Measurements from ENCODE around the gene PLD4.

DNA sequence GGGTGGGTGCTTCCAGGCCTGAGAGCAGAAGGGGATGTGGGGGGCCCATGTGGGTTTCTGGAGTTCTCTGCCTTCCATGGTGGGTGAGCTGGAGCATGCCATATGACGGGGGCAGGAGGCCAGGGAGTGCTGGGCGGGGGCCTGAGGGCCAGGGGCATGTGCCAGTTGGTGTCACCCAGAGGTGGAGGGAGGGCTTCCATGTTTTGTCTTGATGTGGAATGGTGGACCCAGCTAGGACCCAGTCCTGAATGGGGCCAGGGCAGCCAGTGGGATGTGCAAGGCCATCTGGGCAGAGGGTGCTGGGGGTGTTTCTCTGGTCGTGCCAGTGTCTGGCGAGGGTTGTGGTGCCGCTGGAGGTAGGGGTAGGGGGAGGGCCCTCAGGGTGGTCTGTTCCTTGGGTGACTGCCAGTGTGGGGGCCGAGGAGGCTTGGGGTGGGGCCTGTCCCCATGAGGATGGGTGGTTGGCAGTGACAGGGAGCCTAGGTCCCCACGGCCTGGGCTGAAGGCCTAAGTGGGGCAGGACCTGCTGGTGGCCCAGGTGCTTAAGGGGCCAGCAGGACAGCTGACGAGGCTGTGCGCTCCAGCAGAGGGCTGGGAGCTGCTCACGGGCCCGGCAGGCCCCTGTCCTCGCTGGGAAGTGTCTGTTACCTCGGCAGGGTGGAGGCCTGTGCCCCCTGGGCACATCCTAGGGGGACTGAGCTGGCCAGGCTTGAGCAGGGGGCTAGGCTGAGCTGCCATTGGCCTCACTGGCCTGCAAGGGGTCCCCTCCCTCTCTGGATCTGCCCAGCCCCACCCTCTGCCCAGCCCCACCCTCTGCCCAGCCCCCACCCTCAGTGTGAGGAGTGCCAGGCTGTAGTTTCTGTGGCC, 32.8 kb upstream of the PLD4 start:
- TF ChIP-seq, protein P1, sequence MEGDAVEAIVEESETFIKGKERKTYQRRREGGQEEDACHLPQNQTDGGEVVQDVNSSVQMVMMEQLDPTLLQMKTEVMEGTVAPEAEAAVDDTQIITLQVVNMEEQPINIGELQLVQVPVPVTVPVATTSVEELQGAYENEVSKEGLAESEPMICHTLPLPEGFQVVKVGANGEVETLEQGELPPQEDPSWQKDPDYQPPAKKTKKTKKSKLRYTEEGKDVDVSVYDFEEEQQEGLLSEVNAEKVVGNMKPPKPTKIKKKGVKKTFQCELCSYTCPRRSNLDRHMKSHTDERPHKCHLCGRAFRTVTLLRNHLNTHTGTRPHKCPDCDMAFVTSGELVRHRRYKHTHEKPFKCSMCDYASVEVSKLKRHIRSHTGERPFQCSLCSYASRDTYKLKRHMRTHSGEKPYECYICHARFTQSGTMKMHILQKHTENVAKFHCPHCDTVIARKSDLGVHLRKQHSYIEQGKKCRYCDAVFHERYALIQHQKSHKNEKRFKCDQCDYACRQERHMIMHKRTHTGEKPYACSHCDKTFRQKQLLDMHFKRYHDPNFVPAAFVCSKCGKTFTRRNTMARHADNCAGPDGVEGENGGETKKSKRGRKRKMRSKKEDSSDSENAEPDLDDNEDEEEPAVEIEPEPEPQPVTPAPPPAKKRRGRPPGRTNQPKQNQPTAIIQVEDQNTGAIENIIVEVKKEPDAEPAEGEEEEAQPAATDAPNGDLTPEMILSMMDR (conservative IDR thresholded peaks at IDR 0.05; ENCODE audit: low read length) = no peak
- no peak for TF ChIP-seq EZH2phosphoT487 (IDR thresholded peaks at IDR 0.05; ENCODE audit: borderline replicate concordance)

Data from Loucy (cell line).